Fibroblast of mammary gland (primary cell): ENCODE results near the gene MYO3A.
"Not testable (repeated sequence)": the region's sequence is repeated elsewhere in the genome, so short reads cannot be mapped to it uniquely, and the experiment has no call there.

Source experiments
- DNase-seq: peaks from one replicate; pipeline ENCODE4 v3.0.0-alpha.2; 2010; ENCODE audit warnings: low read depth
- H3K4me3 ChIP-seq: 2 replicates; pipeline ENCODE4 v1.5.1; 2011; ENCODE audit warnings: low read depth, mild to moderate bottlenecking, low read length, moderate library complexity; ENCODE audit not compliant: control insufficient read depth
- CTCF ChIP-seq: conservative IDR thresholded peaks from 2 replicates; pipeline ENCODE4 v1.5.1; 2011; ENCODE audit warnings: low read depth, low read length, inconsistent platforms; ENCODE audit not compliant: control insufficient read depth, insufficient read depth

Gene MYO3A

GRCh38 chr10:26064106-26064505 is 130.1 kb downstream of the MYO3A start:
- no peak for DNase-seq
- H3K4me3 ChIP-seq, result no peak overlapping the region
- TF ChIP-seq CTCF, result no peak

- TF ChIP-seq CTCF, result no peak
- DNase-seq, result no peak
- no peak overlapping the region for H3K4me3 ChIP-seq
Observed at GRCh38 chr10:26067680-26068079, 133.7 kb downstream of the MYO3A start.

GRCh38 chr10:26080971-26081370 is 146.9 kb downstream of the MYO3A start:
- H3K4me3 ChIP-seq, DNase-seq: not testable (repeated sequence)

GRCh38 chr10:26081459-26081858 is 147.4 kb downstream of the MYO3A start:
- TF ChIP-seq CTCF, result no peak
- no peak for DNase-seq
- no peak overlapping the region for H3K4me3 ChIP-seq

- no peak for TF ChIP-seq CTCF
- DNase-seq, result no peak
- no peak overlapping the region for H3K4me3 ChIP-seq
Observed at GRCh38 chr10:26085549-26085948, 151.5 kb downstream of the MYO3A start.

GRCh38 chr10:26087666-26088065 is 153.6 kb downstream of the MYO3A start:
- no peak for DNase-seq
- no peak for TF ChIP-seq CTCF
- no peak overlapping the region for H3K4me3 ChIP-seq

GRCh38 chr10:26090026-26090425 is 156.0 kb downstream of the MYO3A start:
- no peak for TF ChIP-seq CTCF
- no peak overlapping the region for H3K4me3 ChIP-seq
- DNase-seq, result no peak
